Retinal pigment epithelial cell (primary cell): ENCODE data around the gene C11orf86.

Source experiments
- DNase-seq: peaks from one replicate; pipeline ENCODE4 v3.0.0-alpha.2; 2010; ENCODE audit warnings: low read depth
- H3K4me3 ChIP-seq: 2 replicates; pipeline ENCODE4 v1.5.1; 2011; ENCODE audit warnings: mild to moderate bottlenecking, low read length, control low read depth, moderate library complexity
- CTCF ChIP-seq: conservative IDR thresholded peaks from 2 replicates; pipeline ENCODE4 v1.5.1; 2011; ENCODE audit warnings: low read depth, low read length, control low read depth, inconsistent platforms

Gene C11orf86

GRCh38 chr11:66979336-66979980 lies 4.4 kb downstream of the C11orf86 start:
- no peak for TF ChIP-seq CTCF
- no peak overlapping the region for H3K4me3 ChIP-seq

GRCh38 chr11:66981976-66982578 lies 7.0 kb downstream of the C11orf86 start:
- DNase-seq, result no peak
- H3K4me3 ChIP-seq, result no peak overlapping the region
- TF ChIP-seq CTCF, result no peak

More at GRCh38 chr11:66979336-66979980, 4.4 kb downstream of the C11orf86 start:
- no peak for DNase-seq

DNA sequence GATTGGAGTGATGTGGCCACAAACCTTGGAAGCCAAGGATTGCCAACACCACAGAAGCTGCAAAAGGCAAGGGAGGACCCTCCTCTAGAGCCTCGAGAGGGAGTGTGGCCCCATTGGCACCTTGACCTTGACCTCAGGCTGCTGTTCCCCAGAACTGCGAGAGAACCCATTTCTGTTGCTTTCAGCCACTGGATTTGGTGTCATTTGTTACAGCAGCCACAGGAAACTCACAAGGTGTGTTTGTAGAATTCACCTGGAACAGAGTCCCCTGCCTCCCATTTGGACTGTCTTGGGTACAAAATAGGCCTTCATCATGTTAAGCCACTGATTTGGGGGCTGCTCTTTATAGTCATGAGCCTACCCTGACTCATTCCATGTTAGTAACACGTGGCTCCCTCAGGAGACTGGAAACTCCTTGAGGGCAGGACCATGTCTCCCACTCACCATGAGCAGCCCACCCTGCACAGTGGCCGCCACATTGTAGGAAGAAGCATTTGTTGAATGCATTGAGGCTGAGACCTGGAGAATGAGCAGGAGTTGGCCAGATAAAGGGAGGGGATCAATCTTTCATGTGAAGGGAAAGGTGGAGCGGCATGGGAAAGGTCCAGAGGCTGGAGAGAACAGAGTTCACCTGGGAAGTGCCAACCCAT lies 8.3 kb downstream of the C11orf86 start:
- no peak overlapping the region for H3K4me3 ChIP-seq
- TF ChIP-seq CTCF, result no peak
- DNase-seq, result no peak

DNA sequence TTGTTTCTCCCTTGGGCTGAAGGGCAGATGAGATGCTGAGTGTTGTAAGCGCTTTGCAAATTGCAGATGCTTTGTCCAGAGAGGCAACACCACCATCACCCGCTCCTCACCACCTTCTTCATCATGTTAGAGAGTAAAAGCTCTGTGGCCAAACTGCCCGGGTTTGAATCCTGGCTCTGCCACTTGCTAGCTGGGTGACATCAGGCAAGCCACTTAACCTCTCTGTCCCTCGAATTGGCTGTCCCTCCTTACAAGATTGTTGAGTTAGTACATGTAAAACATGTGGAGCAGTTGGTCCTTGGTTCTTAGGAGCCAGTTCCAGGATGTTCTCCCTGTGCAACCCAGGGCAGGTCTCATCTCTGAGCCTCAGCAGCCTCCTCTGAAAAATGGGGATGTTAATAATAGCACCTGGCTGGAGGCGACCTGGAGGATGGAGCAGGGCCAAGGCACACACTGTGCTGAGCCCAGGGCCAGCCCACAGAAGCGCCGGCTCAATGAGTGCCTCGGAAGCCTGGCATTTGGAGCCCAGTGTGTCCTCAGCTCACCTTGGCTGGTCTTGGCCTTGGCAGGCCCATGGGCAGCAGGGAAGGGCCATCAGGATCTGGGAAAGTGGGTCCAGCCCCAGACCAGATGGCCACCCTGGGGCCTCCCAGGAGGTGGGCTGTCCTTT lies 10.5 kb downstream of the C11orf86 start:
- DNase-seq, result no peak
- no peak for TF ChIP-seq CTCF

DNA sequence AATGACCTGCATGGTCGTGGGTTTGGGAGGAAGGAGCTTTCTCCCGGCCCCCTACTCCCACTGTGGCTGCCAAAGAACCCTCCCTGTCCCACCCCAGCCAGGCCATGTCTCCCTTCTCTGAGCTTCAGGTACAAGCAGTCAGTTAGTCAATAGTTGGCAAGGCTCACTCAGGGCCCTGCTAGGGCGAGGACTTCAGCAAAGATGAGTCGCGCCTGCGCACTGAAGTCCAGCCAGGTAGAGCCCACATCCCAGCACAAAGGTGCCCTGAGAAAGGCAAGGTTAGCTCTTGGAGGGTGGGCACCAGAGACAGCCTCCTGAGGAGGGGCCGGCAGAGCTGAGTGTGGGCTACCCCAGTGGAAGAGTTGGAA lies 11.1 kb downstream of the C11orf86 start:
- TF ChIP-seq CTCF, result no peak
- H3K4me3 ChIP-seq, result no peak overlapping the region
- no peak for DNase-seq

More for the DNA sequence above, 10.5 kb downstream of the C11orf86 start:
- no peak overlapping the region for H3K4me3 ChIP-seq

- no peak for TF ChIP-seq CTCF
- no peak overlapping the region for H3K4me3 ChIP-seq
- DNase-seq, result no peak
Observed at GRCh38 chr11:66987158-66987620, 12.1 kb downstream of the C11orf86 start.
